Measurements from ENCODE around the gene DSN1.

DNA sequence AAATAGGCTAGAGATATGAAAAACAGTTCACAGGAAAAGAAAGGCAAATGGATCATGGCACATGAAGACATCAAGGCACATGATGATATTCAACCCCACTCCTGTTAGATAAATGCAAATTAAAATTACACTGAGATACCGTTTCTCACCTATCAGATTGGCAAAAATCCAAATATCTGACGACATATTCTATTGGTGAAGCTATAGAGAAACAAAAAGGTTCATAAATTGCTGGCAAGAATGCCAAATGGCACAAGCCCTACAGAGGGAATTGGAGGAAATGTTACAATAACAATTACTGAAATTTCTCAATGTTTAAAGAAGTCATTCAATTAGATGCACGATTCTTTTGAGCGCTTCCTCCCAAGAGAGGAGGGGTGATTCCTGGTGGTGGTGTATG, 45.3 kb upstream of the DSN1 start:
- TF ChIP-seq RFX5 (IDR thresholded peaks at IDR 0.05) (no peak), POLR2A (IDR thresholded peaks at IDR 0.05; ENCODE audit: low read length) (no peak), CBX2 (IDR thresholded peaks at IDR 0.05; ENCODE audit: borderline replicate concordance, low read depth) (no peak), SREBF2 (IDR thresholded peaks at IDR 0.05) (no peak), NFE2L2 (conservative IDR thresholded peaks at IDR 0.05; ENCODE audit: low read length) (no peak), RAD21 (conservative IDR thresholded peaks at IDR 0.05 in 1 of 2, IDR thresholded peaks at IDR 0.05 in 1 of 2) (no peak), ZFP36 (IDR thresholded peaks at IDR 0.05; ENCODE audit: borderline replicate concordance, partially characterized antibody) (no peak), POLR2AphosphoS2 (conservative IDR thresholded peaks at IDR 0.05; ENCODE audit: low read length) (no peak), ESRRA (IDR thresholded peaks at IDR 0.05; ENCODE audit: borderline replicate concordance, low read length) (no peak), MYC (IDR thresholded peaks at IDR 0.05; ENCODE audit: borderline replicate concordance, low read length) (no peak), PHF8 (IDR thresholded peaks at IDR 0.05; ENCODE audit: borderline replicate concordance, low read depth) (no peak)
- TF ChIP-seq, protein P1, sequence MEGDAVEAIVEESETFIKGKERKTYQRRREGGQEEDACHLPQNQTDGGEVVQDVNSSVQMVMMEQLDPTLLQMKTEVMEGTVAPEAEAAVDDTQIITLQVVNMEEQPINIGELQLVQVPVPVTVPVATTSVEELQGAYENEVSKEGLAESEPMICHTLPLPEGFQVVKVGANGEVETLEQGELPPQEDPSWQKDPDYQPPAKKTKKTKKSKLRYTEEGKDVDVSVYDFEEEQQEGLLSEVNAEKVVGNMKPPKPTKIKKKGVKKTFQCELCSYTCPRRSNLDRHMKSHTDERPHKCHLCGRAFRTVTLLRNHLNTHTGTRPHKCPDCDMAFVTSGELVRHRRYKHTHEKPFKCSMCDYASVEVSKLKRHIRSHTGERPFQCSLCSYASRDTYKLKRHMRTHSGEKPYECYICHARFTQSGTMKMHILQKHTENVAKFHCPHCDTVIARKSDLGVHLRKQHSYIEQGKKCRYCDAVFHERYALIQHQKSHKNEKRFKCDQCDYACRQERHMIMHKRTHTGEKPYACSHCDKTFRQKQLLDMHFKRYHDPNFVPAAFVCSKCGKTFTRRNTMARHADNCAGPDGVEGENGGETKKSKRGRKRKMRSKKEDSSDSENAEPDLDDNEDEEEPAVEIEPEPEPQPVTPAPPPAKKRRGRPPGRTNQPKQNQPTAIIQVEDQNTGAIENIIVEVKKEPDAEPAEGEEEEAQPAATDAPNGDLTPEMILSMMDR (IDR thresholded peaks at IDR 0.05) = no peak
- TF ChIP-seq, protein P2, sequence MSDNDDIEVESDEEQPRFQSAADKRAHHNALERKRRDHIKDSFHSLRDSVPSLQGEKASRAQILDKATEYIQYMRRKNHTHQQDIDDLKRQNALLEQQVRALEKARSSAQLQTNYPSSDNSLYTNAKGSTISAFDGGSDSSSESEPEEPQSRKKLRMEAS (IDR thresholded peaks at IDR 0.05) = no peak
- TF ChIP-seq, protein P3, sequence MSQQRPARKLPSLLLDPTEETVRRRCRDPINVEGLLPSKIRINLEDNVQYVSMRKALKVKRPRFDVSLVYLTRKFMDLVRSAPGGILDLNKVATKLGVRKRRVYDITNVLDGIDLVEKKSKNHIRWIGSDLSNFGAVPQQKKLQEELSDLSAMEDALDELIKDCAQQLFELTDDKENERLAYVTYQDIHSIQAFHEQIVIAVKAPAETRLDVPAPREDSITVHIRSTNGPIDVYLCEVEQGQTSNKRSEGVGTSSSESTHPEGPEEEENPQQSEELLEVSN (IDR thresholded peaks at IDR 0.05; ENCODE audit: borderline replicate concordance, low read depth) = no peak
